Natural killer cell (primary cell): ENCODE results near the gene ADAMTS3. TPM values are rescaled to one million over a fixed set of nuclear protein-coding genes. Genes with fewer than 3 reads are reported as not detected.

Experiments
- ATAC-seq, 3 donors: fragments of 150-1000 bp in 2 of 3; fragments of 200-7000 bp in 1 of 3; cut with Tn5 transposase; 1 replicate in 1 of 3; 2 replicates in 2 of 3; pipeline ENCODE4 v1.10.0; 2021; ENCODE audit warnings: mild to moderate bottlenecking in 2 of 3, moderate library complexity in 2 of 3
- DNase-seq, 2 donors: peaks; one replicate each; pipeline versions ENCODE4 v3.0.0 to v3.0.0-alpha.2; 2013 to 2021; ENCODE audit warnings: mixed read lengths in 1 of 2
- H3K27ac ChIP-seq: one replicate; pipeline ENCODE4 v1.5.1; 2013; ENCODE audit warnings: mild to moderate bottlenecking, low read length
- H3K27me3 ChIP-seq: one replicate; pipeline ENCODE4 v1.6.1; 2013; ENCODE audit warnings: low read length; ENCODE audit not compliant: control insufficient read depth, insufficient read depth
- H3K36me3 ChIP-seq: one replicate; pipeline ENCODE4 v1.6.1; 2013; ENCODE audit warnings: low read length; ENCODE audit not compliant: control insufficient read depth, insufficient read depth
- H3K4me1 ChIP-seq: one replicate; pipeline ENCODE4 v1.6.1; 2013; ENCODE audit warnings: low read length; ENCODE audit not compliant: control insufficient read depth, insufficient read depth
- H3K4me3 ChIP-seq: one replicate; pipeline ENCODE4 v1.5.1; 2013; ENCODE audit warnings: low read length
- H3K9me3 ChIP-seq: one replicate; pipeline ENCODE4 v1.6.1; 2013; ENCODE audit warnings: low read length; ENCODE audit not compliant: control insufficient read depth, insufficient read depth
- H3K27ac Mint-ChIP-seq, 2 donors: one replicate each; pipeline ENCODE4 v1.8.0; 2022; ENCODE audit warnings: mild to moderate bottlenecking in 2 of 2, mixed read lengths in 2 of 2, moderate library complexity in 1 of 2
- H3K27me3 Mint-ChIP-seq, 2 donors: one replicate each; pipeline ENCODE4 v1.8.0; 2022; ENCODE audit warnings: low read depth in 2 of 2, mixed read lengths in 2 of 2
- H3K36me3 Mint-ChIP-seq: one replicate; pipeline ENCODE4 v1.8.0; 2022; ENCODE audit warnings: mixed read lengths
- H3K4me1 Mint-ChIP-seq, 2 donors: one replicate each; pipeline ENCODE4 v1.8.0; 2022; ENCODE audit warnings: mixed read lengths in 2 of 2
- H3K4me3 Mint-ChIP-seq: one replicate; pipeline ENCODE4 v1.8.0; 2022; ENCODE audit warnings: mild to moderate bottlenecking, moderate library complexity, mixed read lengths
- H3K9me3 Mint-ChIP-seq, 2 donors: one replicate each; pipeline ENCODE4 v1.8.0; 2022; ENCODE audit warnings: mixed read lengths in 2 of 2
- CTCF ChIP-seq: fragments of 200-600 bp; IDR thresholded peaks from one replicate; pipeline ENCODE4 v1.8.0; 2022; ENCODE audit warnings: antibody characterized with exemption
- WGBS: methylation state at CpG from one replicate; pipeline ENCODE4 v1.1.7; 2013; ENCODE audit warnings: missing lambda C conversion rate; ENCODE audit not compliant: insufficient coverage; 5-methylcytosine and 5-hydroxymethylcytosine counted together
- intact Hi-C: fragments of 100-400 bp; cut with micrococcal nuclease; formaldehyde crosslinking; loops from one replicate; pipeline ENCODE4 v1.14.2; 2022
- total RNA-seq, 4 donors: library from RNA; stranded (reverse); fragments of 120-200 nt in 1 of 4; gene quantifications; one replicate each; pipeline versions ENCODE4 v1.2.3 to v1.2.4, GENCODE V29; 2013 to 2022

ADAMTS3 gene
- total RNA-seq, 3 donors from 2014 or later (not counting 1 experiment from before 2014, with no cell fraction given) = 0.30 TPM; not detected in 2

DNA sequence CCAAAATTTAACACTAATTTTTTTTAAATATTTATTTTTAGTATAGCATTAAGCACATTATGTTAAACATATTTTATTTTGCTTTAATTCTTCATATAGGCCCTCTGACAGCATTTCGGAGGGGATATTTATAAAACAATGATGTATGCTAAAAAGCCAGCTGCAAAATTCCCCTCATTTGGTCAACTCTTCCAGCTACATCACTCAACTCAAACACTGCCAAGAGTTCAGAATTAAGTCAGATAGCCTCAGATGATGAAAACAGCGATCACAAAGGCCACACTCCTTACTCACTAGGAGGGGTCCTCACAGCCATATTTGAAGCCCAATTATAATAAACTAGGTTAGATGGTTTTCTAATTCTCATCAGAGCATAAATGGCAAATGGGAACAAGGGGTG is 146.6 kb downstream of the ADAMTS3 start:
- Mint-ChIP-seq H3K4me3 (no peak overlapping the region), H3K36me3 (no peaks in the 10 kb centered on the region), H3K27ac (no peak overlapping the region), H3K4me1 (no peaks in the 10 kb centered on the region), H3K27me3 (no peaks in the 10 kb centered on the region), H3K9me3 (peaks cover 10 to 17% of the 10 kb centered on the region in 2 donors)
- 100% methylated on average over 1 of the region's 2 CpGs for WGBS
- TF ChIP-seq CTCF = no peak
- no peak for DNase-seq
- Histone ChIP-seq H3K9me3 (no peaks in the 10 kb centered on the region), H3K27me3 (no peaks in the 10 kb centered on the region), H3K4me1 (no peaks in the 10 kb centered on the region), H3K36me3 (no peaks in the 10 kb centered on the region), H3K4me3 (no peak overlapping the region), H3K27ac (no peak overlapping the region)
- ATAC-seq = no peak
- intact Hi-C loops = no loop called here

DNA sequence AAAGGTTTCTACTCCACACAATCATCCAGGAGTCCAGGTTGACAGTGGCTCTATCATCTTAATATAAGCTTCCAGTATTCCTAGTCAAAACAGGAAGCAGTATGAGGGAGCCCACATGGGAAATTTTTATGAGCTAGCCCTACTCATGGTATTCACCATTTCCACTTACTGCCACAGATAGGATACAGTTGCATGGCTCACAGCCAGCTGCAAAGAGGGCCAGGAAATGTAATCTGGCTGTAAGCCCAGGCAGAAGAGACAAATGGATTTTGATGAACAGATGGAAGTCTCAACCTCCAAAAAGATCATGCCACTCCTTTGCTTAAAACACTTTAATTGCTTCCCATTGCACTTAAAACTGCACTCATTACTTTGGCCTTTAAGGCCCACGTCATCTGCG is 150.6 kb downstream of the ADAMTS3 start:
- H3K4me1 ChIP-seq = no peaks in the 10 kb centered on the region
- H3K27ac ChIP-seq = no peak overlapping the region
- TF ChIP-seq CTCF = no peak
- ATAC-seq = no peak
- H3K9me3 ChIP-seq = no peaks in the 10 kb centered on the region
- DNase-seq = no peak
- Mint-ChIP-seq H3K9me3 (peaks cover 5 to 15% of the 10 kb centered on the region in 2 donors), H3K36me3 (no peaks in the 10 kb centered on the region), H3K27me3 (no peaks in the 10 kb centered on the region), H3K4me1 (no peaks in the 10 kb centered on the region), H3K27ac (no peak overlapping the region), H3K4me3 (no peak overlapping the region)
- H3K36me3 ChIP-seq = no peaks in the 10 kb centered on the region
- intact Hi-C loops = no loop called here
- WGBS = 86% methylated on average over 2 of the region's 2 CpGs
- no peak overlapping the region for H3K4me3 ChIP-seq
- no peaks in the 10 kb centered on the region for H3K27me3 ChIP-seq

DNA sequence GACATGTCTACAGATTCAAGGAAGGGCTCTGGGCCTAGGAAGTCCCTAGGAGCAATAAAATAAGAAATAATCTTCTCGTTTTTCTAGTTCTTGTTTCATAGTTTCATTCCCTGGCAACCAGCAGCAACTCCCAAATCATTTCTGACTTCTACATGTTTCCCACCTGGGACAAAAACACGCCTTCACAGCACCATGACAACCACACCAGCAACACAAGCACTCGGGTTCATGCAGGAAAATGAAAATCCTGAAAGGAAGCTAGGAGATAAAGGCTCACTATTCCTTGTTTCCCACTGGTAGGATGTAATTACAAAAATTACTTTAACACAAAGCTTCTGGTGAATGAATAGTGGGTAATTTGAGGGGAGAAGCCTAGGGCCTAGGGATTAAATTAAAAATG is 158.9 kb downstream of the ADAMTS3 start:
- Histone ChIP-seq H3K9me3 (no peaks in the 10 kb centered on the region), H3K4me1 (no peaks in the 10 kb centered on the region), H3K36me3 (no peaks in the 10 kb centered on the region), H3K27ac (no peak overlapping the region), H3K4me3 (no peak overlapping the region), H3K27me3 (no peaks in the 10 kb centered on the region)
- Mint-ChIP-seq H3K27me3 (no peaks in the 10 kb centered on the region), H3K27ac (no peak overlapping the region), H3K4me1 (no peaks in the 10 kb centered on the region), H3K9me3 (peaks cover 3% of the 10 kb centered on the region in 2 donors), H3K36me3 (no peaks in the 10 kb centered on the region), H3K4me3 (no peak overlapping the region)
- no peak for ATAC-seq
- 66% methylated on average over 2 of the region's 3 CpGs for WGBS
- intact Hi-C loops = no loop called here
- no peak for TF ChIP-seq CTCF
- DNase-seq = no peak

- Histone ChIP-seq H3K9me3 (no peaks in the 10 kb centered on the region), H3K27ac (no peak overlapping the region), H3K36me3 (no peaks in the 10 kb centered on the region), H3K27me3 (no peaks in the 10 kb centered on the region), H3K4me3 (no peak overlapping the region), H3K4me1 (no peaks in the 10 kb centered on the region)
- Mint-ChIP-seq H3K36me3 (no peaks in the 10 kb centered on the region), H3K4me1 (no peaks in the 10 kb centered on the region), H3K9me3 (peaks cover 3% of the 10 kb centered on the region in 2 donors), H3K4me3 (no peak overlapping the region), H3K27me3 (no peaks in the 10 kb centered on the region), H3K27ac (no peak overlapping the region)
- no peak for TF ChIP-seq CTCF
- intact Hi-C loops = no loop called here
- WGBS = 100% methylated on average over 2 of the region's 4 CpGs
- no peak for DNase-seq
- ATAC-seq = no peak
These were observed 160.5 kb downstream of the ADAMTS3 start for GRCh38 chr4:72408568-72408967.
